Stimulated activated CD8-positive, alpha-beta memory T cell treated with anti-CD3 and anti-CD28 coated beads, Interleukin-12 subunit alpha, Interleukin-12 subunit beta, amount 100 ng/mL, for 4 hours (primary cell): ENCODE measurements around the gene ATP13A1.

Experiments used
- DNase-seq: peaks from one replicate; pipeline ENCODE4 v3.0.0-alpha.2; 2020; ENCODE audit warnings: low read depth

ATP13A1 gene

DNA sequence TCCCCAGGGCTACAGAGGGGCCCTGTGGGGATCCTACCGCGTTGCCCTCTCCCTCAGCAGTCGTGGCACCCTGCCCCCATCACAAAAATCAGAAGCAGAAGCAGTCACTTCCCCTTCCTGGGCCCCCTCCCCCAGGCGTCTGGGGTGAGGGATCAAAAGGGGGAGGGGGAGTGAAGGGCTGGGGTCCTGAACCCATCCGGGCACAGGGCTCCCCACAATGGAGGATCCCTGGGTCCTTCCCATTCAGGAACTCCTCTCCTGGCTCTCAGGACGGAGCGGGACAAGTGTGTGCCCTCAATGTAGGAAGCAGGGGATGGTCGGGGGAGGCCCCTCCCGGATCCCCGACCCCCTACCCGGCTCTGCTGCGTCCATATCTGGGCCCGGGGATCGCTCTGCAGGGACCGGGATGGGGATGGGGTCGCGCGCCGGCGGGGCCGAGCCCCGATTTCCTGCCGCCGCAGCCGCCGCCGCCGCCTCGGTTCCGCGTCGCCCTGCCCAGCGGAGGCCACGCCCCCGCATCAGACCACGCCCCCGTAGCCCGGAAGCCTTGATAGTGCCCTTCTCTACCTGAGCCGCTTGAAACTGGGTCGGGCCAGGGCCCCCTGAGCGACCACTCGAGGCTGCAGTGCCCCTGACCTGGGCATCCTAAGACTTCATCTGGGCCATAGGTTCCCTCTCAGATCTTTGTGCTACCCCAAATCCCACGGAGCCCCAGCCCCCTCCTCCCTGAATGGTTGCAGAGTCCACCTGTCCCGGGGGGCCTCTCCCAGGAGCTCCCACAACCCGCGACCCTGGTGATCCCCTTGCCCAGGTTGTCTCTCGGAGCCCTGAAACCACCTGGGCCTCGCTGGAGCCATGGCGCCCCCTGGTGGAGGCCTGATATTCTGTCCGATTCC lies 20.1 kb downstream of the ATP13A1 start, which contains the start of gene GMIP:
GMIP (minus strand) TSS at position 500 of the 896 bp plus-strand sequence; CDS start at position 372, 128 bp downstream.
- DNase-seq, result peak; percentile 76

GRCh38 chr19:19642506-19643157 lies 20.8 kb downstream of the ATP13A1 start:
- peak; percentile 47 for DNase-seq

DNA sequence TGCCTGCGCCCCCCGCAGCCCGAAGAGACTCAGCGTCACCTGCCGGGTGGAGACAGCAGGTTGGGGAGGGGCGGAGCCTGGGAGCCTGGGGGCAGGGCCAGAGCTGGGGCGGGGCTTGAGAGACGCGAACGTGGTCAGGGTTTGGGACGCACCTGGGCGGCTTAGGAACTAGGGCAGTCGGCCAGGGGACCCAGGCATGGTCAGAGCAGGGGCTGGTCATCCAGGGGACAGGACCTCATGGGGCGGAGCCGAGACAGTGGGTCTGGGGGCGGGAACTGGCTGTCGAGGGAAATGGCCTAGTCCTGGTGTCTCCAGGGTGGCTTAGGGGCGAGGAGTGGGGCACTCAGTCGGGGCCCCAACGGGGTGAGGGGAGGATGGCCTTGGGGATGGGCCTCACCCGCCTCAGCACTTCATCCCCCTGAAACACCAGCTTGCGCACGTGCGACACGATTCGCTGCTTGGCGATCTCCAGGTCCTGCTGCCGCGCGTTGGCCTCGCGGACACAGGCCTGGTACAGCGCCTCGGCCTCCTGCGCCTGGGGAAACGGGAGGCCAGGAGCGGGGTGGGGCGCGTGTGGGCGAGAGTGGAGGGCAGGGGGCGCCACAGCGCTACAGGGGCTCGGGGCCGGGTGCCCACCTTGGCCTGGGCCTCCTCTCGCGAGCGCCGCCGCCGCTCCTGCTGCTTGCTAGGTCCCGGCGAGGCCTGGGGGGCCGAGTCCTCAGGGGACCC lies 25.8 kb downstream of the ATP13A1 start:
- no peak for DNase-seq

DNA sequence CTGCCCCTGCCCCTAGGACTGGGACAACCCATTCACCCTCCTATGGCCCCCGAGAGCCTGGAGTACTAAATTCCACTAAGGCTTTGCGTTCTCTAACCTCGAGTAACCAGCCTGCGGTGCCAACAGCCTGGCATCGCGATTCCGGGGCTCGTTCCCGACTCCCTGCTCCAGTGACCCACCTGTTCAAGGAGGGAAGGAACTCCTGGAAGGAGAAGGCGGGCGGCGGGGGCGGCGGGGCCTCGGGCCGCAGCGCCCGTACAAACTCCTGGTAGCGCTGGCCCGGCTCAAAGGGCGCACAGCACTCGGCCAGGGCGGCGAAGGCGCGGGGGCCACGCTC lies 26.3 kb downstream of the ATP13A1 start:
- DNase-seq, result no peak

DNA sequence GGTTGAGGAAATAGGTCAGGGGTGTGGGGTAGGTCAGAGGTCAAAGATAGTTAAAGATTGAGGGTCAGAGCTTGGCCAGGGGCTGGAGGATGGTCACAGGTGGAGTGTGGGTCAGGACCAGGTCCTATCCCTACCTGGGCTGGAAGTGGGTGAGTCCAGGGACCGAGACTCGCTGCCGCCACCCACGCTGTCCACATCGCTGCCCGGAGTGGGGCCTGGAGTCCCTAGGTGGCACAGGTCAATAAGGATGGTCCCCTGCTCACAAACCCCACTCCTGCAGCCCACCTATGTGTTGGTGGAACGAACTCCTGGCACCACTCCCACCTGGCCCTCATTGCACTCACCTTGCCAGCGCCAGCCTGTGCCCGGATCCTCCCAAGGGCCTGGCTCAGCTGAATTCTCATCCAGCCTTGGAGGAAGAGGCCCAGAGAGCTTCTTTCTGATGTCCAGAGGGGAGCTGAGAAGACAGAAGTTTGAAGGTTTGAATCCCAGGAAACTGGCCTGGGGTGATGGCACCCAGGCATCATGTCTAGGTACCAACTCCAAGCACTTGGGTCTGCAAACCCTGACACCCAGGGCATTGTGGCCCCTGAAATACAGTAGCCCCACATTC lies 26.8 kb downstream of the ATP13A1 start:
- no peak for DNase-seq

GRCh38 chr19:19635313-19635702 lies 28.2 kb downstream of the ATP13A1 start:
- DNase-seq, result no peak

DNA sequence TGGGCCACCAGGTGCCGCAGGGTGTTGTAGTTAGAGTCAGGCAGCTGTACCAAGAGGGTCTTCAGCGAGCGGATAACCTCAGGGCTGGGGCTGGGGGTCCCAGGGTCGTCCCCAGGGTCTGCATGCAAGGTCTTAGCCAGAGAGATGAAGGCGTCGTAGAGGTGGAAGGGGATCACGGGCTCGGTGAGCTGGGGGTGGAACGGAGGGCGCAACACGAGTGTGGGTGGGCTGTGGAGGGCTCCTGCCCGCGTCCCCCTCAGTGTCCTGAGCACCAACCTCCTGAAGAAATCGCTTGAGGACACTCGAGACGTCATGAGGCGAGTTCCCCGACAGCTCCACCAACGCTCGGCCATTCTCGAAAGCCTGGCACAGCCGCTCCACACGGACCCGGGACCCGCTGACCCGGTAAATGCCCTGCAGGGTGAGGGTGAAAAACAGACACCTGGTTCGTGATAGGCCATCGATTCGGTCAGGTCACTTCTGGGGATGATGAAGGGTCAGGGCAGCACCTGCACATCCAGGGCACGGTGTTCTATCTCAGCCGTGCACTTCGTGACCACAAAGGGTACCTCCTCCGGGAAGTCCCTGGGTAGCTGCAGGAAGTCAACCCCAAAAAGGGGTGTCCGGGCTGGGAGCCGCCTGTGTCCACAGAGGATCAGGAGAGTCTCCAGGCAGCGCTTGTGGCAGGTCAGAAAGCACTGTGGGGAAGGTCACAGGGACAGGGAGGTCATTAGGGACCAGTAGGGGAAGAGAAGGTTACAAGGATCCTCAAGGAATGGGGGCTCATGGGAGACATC lies 28.8 kb downstream of the ATP13A1 start:
- no peak for DNase-seq

GRCh38 chr19:19633711-19634515 lies 29.6 kb downstream of the ATP13A1 start:
- no peak for DNase-seq

GRCh38 chr19:19632661-19633060 lies 30.8 kb downstream of the ATP13A1 start:
- no peak for DNase-seq

- no peak for DNase-seq
Observed at GRCh38 chr19:19631346-19631745, 32.1 kb downstream of the ATP13A1 start.

DNA sequence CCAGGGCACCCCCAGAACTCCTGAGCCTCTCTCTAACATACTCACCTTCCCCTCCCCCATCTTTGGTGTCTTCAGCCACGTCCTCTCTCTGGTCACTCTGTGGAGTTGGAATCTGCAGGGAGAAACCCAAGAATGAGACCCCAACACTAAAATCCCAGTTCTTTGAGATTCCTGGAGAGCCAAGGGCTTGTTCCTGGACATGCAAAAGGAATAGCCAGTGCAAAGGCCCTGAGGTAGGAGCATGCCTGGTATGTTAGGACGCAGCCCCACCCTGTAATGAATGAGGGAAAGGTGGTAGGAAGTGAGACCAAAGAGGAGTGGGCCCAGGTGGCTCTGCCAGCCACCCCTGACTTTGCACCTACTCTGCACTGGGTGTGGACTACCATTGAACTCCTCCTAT lies 33.0 kb downstream of the ATP13A1 start:
- DNase-seq, result no peak

DNA sequence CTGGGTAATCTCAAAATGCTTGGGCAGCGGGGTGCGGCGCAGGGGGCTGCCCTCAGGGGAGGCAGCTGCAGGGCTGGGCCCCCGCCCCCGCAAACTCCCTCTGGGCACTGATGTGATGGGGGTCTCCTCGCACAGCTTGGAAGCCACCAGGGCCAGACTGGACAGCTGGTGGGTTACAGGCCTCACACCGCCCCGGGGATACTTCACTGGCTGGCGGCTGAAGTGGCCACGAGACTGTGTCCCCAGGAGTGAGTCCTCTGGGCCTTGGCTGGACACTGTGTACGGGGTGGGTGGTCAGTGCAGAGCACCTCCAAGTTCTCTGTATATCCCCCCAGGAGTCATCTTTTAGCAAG lies 33.4 kb downstream of the ATP13A1 start:
- no peak for DNase-seq

GRCh38 chr19:19628501-19629134 lies 34.9 kb downstream of the ATP13A1 start:
- DNase-seq, result peak; percentile 45

DNA sequence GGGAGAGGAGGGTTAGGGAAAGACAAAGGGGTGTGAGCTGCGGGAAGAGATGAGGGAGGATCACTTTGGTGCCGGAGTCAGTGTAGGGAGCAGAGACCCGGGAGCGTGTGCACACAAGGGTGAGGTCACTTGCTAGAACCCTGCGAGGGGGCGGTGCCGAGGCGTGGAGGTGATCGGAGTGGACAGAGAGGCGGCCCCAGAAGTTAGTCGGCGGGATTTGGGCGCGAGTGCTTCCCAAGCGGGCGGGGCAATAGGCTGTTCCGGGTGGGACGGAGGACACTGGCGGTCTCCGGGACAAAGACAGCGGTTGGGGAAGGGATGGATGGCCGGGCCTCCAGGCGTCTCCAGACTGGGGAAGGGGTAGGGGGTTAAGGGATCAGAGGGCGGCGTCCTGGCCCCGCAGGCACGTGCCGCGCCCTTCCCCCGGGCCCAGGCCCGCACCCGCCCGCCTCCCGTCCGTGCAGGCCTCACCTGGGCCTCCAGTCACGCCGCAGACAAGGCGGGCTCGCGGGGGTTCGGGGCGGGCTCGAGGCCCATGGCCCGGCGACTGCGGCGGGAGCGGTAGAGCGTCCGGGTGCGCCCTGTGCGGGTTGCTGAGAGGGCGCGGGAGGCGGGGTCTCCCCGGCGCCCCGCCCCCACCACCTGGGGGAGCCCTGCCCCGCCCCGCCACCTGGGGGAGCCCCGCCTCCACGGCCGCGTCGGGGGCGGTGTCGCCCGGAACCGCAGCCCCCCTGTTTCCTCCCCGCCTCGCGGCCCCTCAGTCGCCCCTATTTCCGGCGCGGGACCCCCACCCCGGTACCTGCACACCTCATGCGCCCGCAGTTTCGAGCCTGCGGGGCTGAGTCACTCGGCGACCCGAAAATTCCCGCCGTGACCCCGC lies 35.6 kb downstream of the ATP13A1 start, which contains the start of gene LPAR2:
LPAR2 (minus strand) TSS at position 600 of the 880 bp plus-strand sequence. CDS start 945 bp downstream, outside the sequence.
- DNase-seq, result peak; percentile 74

GRCh38 chr19:19626516-19627472 lies 36.7 kb downstream of the ATP13A1 start:
- no peak for DNase-seq

DNA sequence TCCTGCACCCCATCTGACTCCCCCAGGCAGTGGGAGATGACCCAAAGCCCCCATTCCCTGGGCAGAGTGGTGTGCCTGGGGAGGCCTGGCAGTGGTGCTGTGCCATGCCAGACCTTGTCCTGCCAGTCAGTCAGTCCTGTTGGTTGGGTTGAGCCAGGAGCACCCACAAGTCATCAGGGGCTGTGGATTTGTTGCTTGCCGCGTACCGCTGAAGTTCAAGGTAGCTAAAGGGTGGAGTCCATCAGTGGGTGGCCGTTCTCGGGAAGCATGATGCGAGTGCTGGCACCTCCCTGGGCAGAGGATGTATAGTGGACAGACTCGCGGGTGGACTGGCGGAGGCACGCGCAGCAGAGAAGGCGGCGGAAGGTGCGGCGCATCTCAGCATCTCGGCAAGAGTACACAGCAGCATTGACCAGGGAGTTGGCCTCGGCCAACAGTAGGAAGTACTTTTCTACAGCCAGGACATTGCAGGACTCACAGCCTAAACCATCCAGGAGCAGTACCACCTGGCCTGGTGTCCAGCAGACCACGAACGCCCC lies 39.4 kb downstream of the ATP13A1 start:
- DNase-seq, result no peak

- DNase-seq, result no peak
Observed at GRCh38 chr19:19623383-19623782, 40.1 kb downstream of the ATP13A1 start.

DNA sequence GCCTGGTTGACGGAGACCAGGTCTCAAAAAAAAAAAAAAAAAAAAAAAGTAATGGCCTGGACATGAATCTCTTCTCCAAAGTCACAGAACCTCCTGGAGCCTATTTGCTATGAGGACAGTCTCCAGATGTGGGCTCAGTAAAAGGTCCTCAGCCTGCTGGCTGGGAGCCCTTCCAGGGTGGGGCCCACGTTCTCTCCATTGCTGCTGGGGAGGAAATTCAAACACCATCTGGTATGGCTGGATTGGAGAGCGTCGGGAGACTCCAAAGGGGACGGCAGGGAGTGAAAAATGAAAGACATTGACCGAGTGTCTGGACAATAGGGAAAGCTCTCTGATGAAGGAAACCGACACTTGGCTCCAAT lies 43.6 kb downstream of the ATP13A1 start:
- no peak for DNase-seq
